HCT116 (cell line): Measurements from ENCODE around the gene C8A. TPM values are rescaled to one million over a fixed set of nuclear protein-coding genes. Genes with fewer than 3 reads are reported as not detected.

Experiments used
- ATAC-seq: fragments of 200-7000 bp; cut with Tn5 transposase; 2 replicates; pipeline ENCODE4 v1.9.1; 2020; ENCODE audit warnings: mild to moderate bottlenecking, moderate library complexity
- BruUV-seq: library from RNA; stranded (reverse); fragments of 400-500 nt; replicated peaks from 2 replicates; lab custom pipeline; 2021; lab: Mats Ljungman, UMichigan
- CTCF ChIA-PET: fragments of 300-600 bp; sonication (Branson Sonifier 250); formaldehyde crosslinking; loops from one replicate; lab custom pipeline; 2021; ENCODE audit warnings: antibody characterized with exemption; lab: Charles Lee
- POLR2A ChIA-PET: fragments of 300-600, 350-600 bp; sonication (Branson Sonifier 250); formaldehyde crosslinking; loops from one replicate; lab custom pipeline; 2021; ENCODE audit warnings: antibody characterized with exemption; lab: Charles Lee
- RAD21 ChIA-PET, 2 experiments: fragments of 300-600 bp; sonication (Branson Sonifier 250); formaldehyde crosslinking; loops; one replicate each; lab custom pipeline; 2023; ENCODE audit warnings: low total read pairs in 2 of 2; ENCODE audit not compliant: uncharacterized antibody in 2 of 2, unreplicated experiment in 2 of 2, low non-redundant PET in 1 of 2; lab: Charles Lee
- DNase-seq: peaks from one replicate; pipeline ENCODE4 v3.0.0-alpha.2; 2010; ENCODE audit warnings: low read depth, low spot score
- H2AFZ ChIP-seq: fragments of 200-600 bp; shearing (Covaris generic), sonication (generic); 2 replicates; pipeline ENCODE4 v1.6.1; 2017; ENCODE audit warnings: low read depth, mixed run types, mixed read lengths, antibody characterized with exemption, low read length; ENCODE audit not compliant: poor library complexity, severe bottlenecking
- H3K27ac ChIP-seq: 2 replicates; pipeline ENCODE4 v1.5.1; 2012; ENCODE audit warnings: low read depth, low read length
- H3K27me3 ChIP-seq: fragments of 200-600 bp; sonication (generic); 2 replicates; pipeline ENCODE4 v1.6.1; 2016; ENCODE audit warnings: mixed run types, low read length, mixed read lengths; ENCODE audit not compliant: insufficient read depth
- H3K36me3 ChIP-seq, 2 experiments: fragments of 200-500 bp in 1 of 2; fragments of 200-600 bp in 1 of 2; sonication (Bioruptor generic) in 1 of 2; sonication (generic) in 1 of 2; 2 replicates each; pipeline versions ENCODE4 v1.5.1 to v1.6.1; 2014 to 2016; ENCODE audit warnings: low read length in 2 of 2, inconsistent platforms in 1 of 2, mixed read lengths in 1 of 2, mixed run types in 1 of 2; ENCODE audit not compliant: insufficient read depth in 2 of 2, control insufficient read depth in 1 of 2
- H3K4me1 ChIP-seq, 2 experiments: fragments of 200-600 bp in 1 of 2; sonication (generic) in 1 of 2; 2 replicates each; pipeline versions ENCODE4 v1.5.1 to v1.6.1; 2012 to 2017; ENCODE audit warnings: low read length in 2 of 2, inconsistent platforms in 1 of 2, mild to moderate bottlenecking in 1 of 2, mixed read lengths in 1 of 2, mixed run types in 1 of 2, moderate library complexity in 1 of 2; ENCODE audit not compliant: insufficient read depth in 2 of 2, control insufficient read depth in 1 of 2
- H3K4me2 ChIP-seq: fragments of 200-600 bp; sonication (generic); 2 replicates; pipeline ENCODE4 v1.6.1; 2017; ENCODE audit warnings: mixed run types, low read length, mixed read lengths
- H3K4me3 ChIP-seq, 2 experiments: fragments of 200-600 bp in 1 of 2; sonication (generic) in 1 of 2; replicated peaks in 1 of 2; 2 replicates each; pipeline ENCODE4 v1.5.1; 2011 to 2016; ENCODE audit warnings: low read length in 2 of 2, control low read depth in 1 of 2, low read depth in 1 of 2, mild to moderate bottlenecking in 1 of 2, mixed read lengths in 1 of 2, mixed run types in 1 of 2
- H3K79me2 ChIP-seq: fragments of 200-600 bp; sonication (generic); 2 replicates; pipeline ENCODE4 v1.6.1; 2017; ENCODE audit warnings: mild to moderate bottlenecking, mixed run types, low read length, moderate library complexity, mixed read lengths; ENCODE audit not compliant: insufficient read depth
- H3K9ac ChIP-seq: fragments of 200-600 bp; sonication (generic); 2 replicates; pipeline ENCODE4 v1.6.1; 2016; ENCODE audit warnings: low read length, mixed read lengths
- H3K9me2 ChIP-seq: fragments of 200-600 bp; sonication (generic), shearing (Covaris generic); 2 replicates; pipeline ENCODE4 v1.6.1; 2017; ENCODE audit warnings: mixed run types, mild to moderate bottlenecking, moderate library complexity; ENCODE audit not compliant: insufficient read depth
- H3K9me3 ChIP-seq, 2 experiments: fragments of 200-500 bp in 1 of 2; fragments of 200-600 bp in 1 of 2; sonication (Bioruptor generic) in 1 of 2; sonication (generic) in 1 of 2; 2 replicates each; pipeline ENCODE4 v1.6.1; 2014 to 2017; ENCODE audit warnings: low read length in 2 of 2, mixed read lengths in 2 of 2, inconsistent platforms in 1 of 2, low read depth in 1 of 2, mild to moderate bottlenecking in 1 of 2, mixed run types in 1 of 2, moderate library complexity in 1 of 2; ENCODE audit not compliant: control insufficient read depth in 1 of 2, insufficient read depth in 1 of 2
- H4K20me1 ChIP-seq: fragments of 200-600 bp; sonication (generic), shearing (Covaris generic); 2 replicates; pipeline ENCODE4 v1.6.1; 2017; ENCODE audit warnings: mixed run types, mild to moderate bottlenecking, moderate library complexity; ENCODE audit not compliant: insufficient read depth
- ATF3 ChIP-seq: IDR thresholded peaks from 2 replicates; pipeline ENCODE4 v1.6.1; 2012
- CBX3 ChIP-seq: IDR thresholded peaks from 2 replicates; pipeline ENCODE4 v1.6.1; 2012; ENCODE audit warnings: low read depth
- CEBPB ChIP-seq: IDR thresholded peaks from 2 replicates; pipeline ENCODE4 v1.6.1; 2012; ENCODE audit warnings: low read depth
- CTCF ChIP-seq, 3 experiments: fragments of 200-600 bp in 1 of 3; sonication (generic) in 1 of 3; IDR thresholded peaks in 2 of 3; conservative IDR thresholded peaks in 1 of 3; 2 replicates each; pipeline ENCODE4 v1.5.1; 2012 to 2017; ENCODE audit warnings: low read depth in 2 of 3, low read length in 2 of 3, antibody characterized with exemption in 1 of 3, borderline replicate concordance in 1 of 3, control low read depth in 1 of 3, mild to moderate bottlenecking in 1 of 3, mixed read lengths in 1 of 3, mixed run types in 1 of 3, moderate library complexity in 1 of 3; ENCODE audit not compliant: insufficient read depth in 1 of 3
- ELF1 ChIP-seq: IDR thresholded peaks from 2 replicates; pipeline ENCODE4 v1.6.1; 2012; ENCODE audit warnings: low read depth, borderline replicate concordance
- EZH2phosphoT487 ChIP-seq: fragments of 200-600 bp; IDR thresholded peaks from 2 replicates; pipeline ENCODE4 v1.6.1; 2018; ENCODE audit warnings: antibody characterized with exemption, borderline replicate concordance
- JUND ChIP-seq: IDR thresholded peaks from 2 replicates; pipeline ENCODE4 v1.6.1; 2012
- MAX ChIP-seq: IDR thresholded peaks from 2 replicates; pipeline ENCODE4 v1.6.1; 2012
- POLR2A ChIP-seq: IDR thresholded peaks from 2 replicates; pipeline ENCODE4 v1.7.0; 2011; ENCODE audit warnings: borderline replicate concordance; ENCODE audit not compliant: insufficient read depth, insufficient read length; ENCODE audit errors: extremely low read depth
- POLR2AphosphoS5 ChIP-seq: IDR thresholded peaks from 2 replicates; pipeline ENCODE4 v1.6.1; 2011; ENCODE audit warnings: mild to moderate bottlenecking, low read depth, low read length, moderate library complexity
- SRF ChIP-seq: IDR thresholded peaks from 2 replicates; pipeline ENCODE4 v1.6.1; 2012; ENCODE audit warnings: low read depth
- TCF7L2 ChIP-seq: IDR thresholded peaks from 2 replicates; pipeline ENCODE4 v1.7.0; 2011; ENCODE audit warnings: borderline replicate concordance, inconsistent platforms; ENCODE audit not compliant: insufficient read depth, insufficient read length; ENCODE audit errors: extremely low read depth
- YY1 ChIP-seq: IDR thresholded peaks from 2 replicates; pipeline ENCODE4 v1.6.1; 2011; ENCODE audit warnings: low read length, low read depth, moderate library complexity, mild to moderate bottlenecking; ENCODE audit not compliant: insufficient replicate concordance; ENCODE audit errors: extremely low read depth
- ZFX ChIP-seq: fragments of 450-650 bp; IDR thresholded peaks from 2 replicates; pipeline ENCODE4 v1.6.1; 2017
- intact Hi-C: fragments of 100-400 bp; cut with micrococcal nuclease; formaldehyde crosslinking; loops from 2 replicates; pipeline ENCODE4 v1.10.0; 2022
- total RNA-seq: library from RNA; stranded (reverse); gene quantifications from one replicate; pipeline ENCODE4 v1.2.1, GENCODE V29; 2021; ENCODE audit not compliant: unreplicated experiment
- TF ChIP-seq, protein P1 (sequence below): IDR thresholded peaks from 2 replicates; pipeline ENCODE4 v1.6.1; 2011; ENCODE audit warnings: mild to moderate bottlenecking, low read length, moderate library complexity; ENCODE audit not compliant: insufficient replicate concordance; ENCODE audit errors: extremely low read depth

Gene C8A
- total RNA-seq, 1 experiment from 2014 or later: 0.10 TPM

DNA sequence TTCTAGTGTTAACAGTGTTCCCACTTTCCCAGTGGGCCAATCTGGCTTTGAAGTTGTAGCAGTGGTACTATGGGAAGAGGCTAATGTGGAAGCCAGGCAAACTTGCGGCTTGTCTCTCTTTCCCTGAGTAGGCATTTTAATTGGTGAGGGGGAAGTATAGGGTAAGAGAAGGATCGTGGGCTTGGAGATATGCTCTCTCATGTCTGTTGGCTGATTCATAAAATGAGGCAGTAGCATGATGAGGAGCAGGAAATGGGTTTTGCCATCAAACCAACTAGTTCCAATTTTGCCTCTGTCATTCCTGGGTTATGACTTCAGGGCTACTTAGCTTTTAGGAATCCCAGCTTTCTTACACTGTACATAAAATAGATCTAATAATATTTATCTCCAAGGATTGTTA lies 12.1 kb downstream of the C8A start:
- no peaks in the 10 kb centered on the region for H3K4me1 ChIP-seq
- no peak overlapping the region for H3K4me3 ChIP-seq
- ChIA-PET CTCF (no interaction called here), POLR2A (no interaction called here), RAD21 (no interaction called here)
- H3K27me3 ChIP-seq: peaks cover 34% of the 10 kb centered on the region
- no peak overlapping the region for H3K9ac ChIP-seq
- ATAC-seq: no peak
- no peak for DNase-seq
- TF ChIP-seq ATF3 (no peak), YY1 (no peak), POLR2AphosphoS5 (no peak), MAX (no peak), JUND (no peak), SRF (no peak), TCF7L2 (no peak), EZH2phosphoT487 (no peak), CEBPB (no peak), ZFX (no peak), CTCF (IDR thresholded peaks at IDR 0.05 in 2 of 3, conservative IDR thresholded peaks at IDR 0.05 in 1 of 3; ENCODE audit: borderline replicate concordance in 1 of 3, insufficient read depth in 1 of 3, low read depth in 2 of 3, low read length in 2 of 3) (no peak), ELF1 (no peak), POLR2A (no peak), CBX3 (no peak)
- TF ChIP-seq, protein P1, sequence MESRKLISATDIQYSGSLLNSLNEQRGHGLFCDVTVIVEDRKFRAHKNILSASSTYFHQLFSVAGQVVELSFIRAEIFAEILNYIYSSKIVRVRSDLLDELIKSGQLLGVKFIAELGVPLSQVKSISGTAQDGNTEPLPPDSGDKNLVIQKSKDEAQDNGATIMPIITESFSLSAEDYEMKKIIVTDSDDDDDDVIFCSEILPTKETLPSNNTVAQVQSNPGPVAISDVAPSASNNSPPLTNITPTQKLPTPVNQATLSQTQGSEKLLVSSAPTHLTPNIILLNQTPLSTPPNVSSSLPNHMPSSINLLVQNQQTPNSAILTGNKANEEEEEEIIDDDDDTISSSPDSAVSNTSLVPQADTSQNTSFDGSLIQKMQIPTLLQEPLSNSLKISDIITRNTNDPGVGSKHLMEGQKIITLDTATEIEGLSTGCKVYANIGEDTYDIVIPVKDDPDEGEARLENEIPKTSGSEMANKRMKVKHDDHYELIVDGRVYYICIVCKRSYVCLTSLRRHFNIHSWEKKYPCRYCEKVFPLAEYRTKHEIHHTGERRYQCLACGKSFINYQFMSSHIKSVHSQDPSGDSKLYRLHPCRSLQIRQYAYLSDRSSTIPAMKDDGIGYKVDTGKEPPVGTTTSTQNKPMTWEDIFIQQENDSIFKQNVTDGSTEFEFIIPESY: no peak
- no peaks in the 10 kb centered on the region for H3K36me3 ChIP-seq
- intact Hi-C loops: no loop called here
- no peaks in the 10 kb centered on the region for H4K20me1 ChIP-seq
- no peaks in the 10 kb centered on the region for H3K9me2 ChIP-seq
- no TSS peak for BruUV-seq
- no peak overlapping the region for H3K4me2 ChIP-seq
- no peak overlapping the region for H3K27ac ChIP-seq
- no peaks in the 10 kb centered on the region for H3K9me3 ChIP-seq
- no peaks in the 10 kb centered on the region for H3K79me2 ChIP-seq
- H2AFZ ChIP-seq: no peak overlapping the region
